BE2C (cell line): Measurements from ENCODE around the gene SPAG16.

Source experiments
- DNase-seq: peaks from one replicate; pipeline ENCODE4 v3.0.0-alpha.2; 2020
- H3K27me3 ChIP-seq: fragments of 250-450 bp; sonication (Bioruptor Pico); 2 replicates; pipeline ENCODE4 v1.5.1; 2020; ENCODE audit warnings: mild to moderate bottlenecking
- H3K36me3 ChIP-seq: fragments of 250-450 bp; sonication (Bioruptor Pico); 2 replicates; pipeline ENCODE4 v1.5.1; 2020; ENCODE audit warnings: mild to moderate bottlenecking
- H3K4me1 ChIP-seq: fragments of 250-450 bp; sonication (Bioruptor Pico); 2 replicates; pipeline ENCODE4 v1.5.1; 2020
- H3K4me3 ChIP-seq: 2 replicates; pipeline ENCODE4 v1.5.1; 2011; ENCODE audit warnings: low read depth, low read length
- H3K9me3 ChIP-seq: fragments of 250-450 bp; sonication (Bioruptor Pico); 2 replicates; pipeline ENCODE4 v1.5.1; 2020
- CTCF ChIP-seq: IDR thresholded peaks from 2 replicates; pipeline ENCODE4 v1.5.1; 2012; ENCODE audit warnings: mild to moderate bottlenecking, low read depth, low read length

The SPAG16 gene

GRCh38 chr2:213315168-213315876 lies 31.1 kb downstream of the SPAG16 start:
- Histone ChIP-seq H3K36me3 (peaks cover 3% of the 10 kb centered on the region), H3K4me1 (no peaks in the 10 kb centered on the region), H3K4me3 (no peak overlapping the region), H3K27me3 (no peaks in the 10 kb centered on the region), H3K9me3 (no peaks in the 10 kb centered on the region)
- no peak for DNase-seq
- TF ChIP-seq CTCF, result no peak

- no peak for TF ChIP-seq CTCF
- no peak for DNase-seq
- Histone ChIP-seq H3K27me3 (no peaks in the 10 kb centered on the region), H3K9me3 (no peaks in the 10 kb centered on the region), H3K4me1 (no peaks in the 10 kb centered on the region), H3K4me3 (no peak overlapping the region), H3K36me3 (peaks cover 3% of the 10 kb centered on the region)
These were observed 31.9 kb downstream of the SPAG16 start for GRCh38 chr2:213316001-213316735.

GRCh38 chr2:213317929-213318328 lies 33.7 kb downstream of the SPAG16 start:
- Histone ChIP-seq H3K4me1 (no peaks in the 10 kb centered on the region), H3K9me3 (no peaks in the 10 kb centered on the region), H3K4me3 (no peak overlapping the region), H3K27me3 (no peaks in the 10 kb centered on the region), H3K36me3 (peaks cover 3% of the 10 kb centered on the region)
- no peak for DNase-seq
- no peak for TF ChIP-seq CTCF

- Histone ChIP-seq H3K4me3 (no peak overlapping the region), H3K9me3 (no peaks in the 10 kb centered on the region), H3K36me3 (peaks cover 3% of the 10 kb centered on the region), H3K27me3 (no peaks in the 10 kb centered on the region), H3K4me1 (no peaks in the 10 kb centered on the region)
- no peak for TF ChIP-seq CTCF
- DNase-seq, result no peak
These were observed 36.3 kb downstream of the SPAG16 start for GRCh38 chr2:213320604-213321003.

- no peak for DNase-seq
- no peaks in the 10 kb centered on the region for H3K9me3 ChIP-seq
- H3K4me1 ChIP-seq, result no peaks in the 10 kb centered on the region
- H3K27me3 ChIP-seq, result no peaks in the 10 kb centered on the region
- H3K36me3 ChIP-seq, result no peaks in the 10 kb centered on the region
- no peak for TF ChIP-seq CTCF
- H3K4me3 ChIP-seq, result no peak overlapping the region
These were observed 52.0 kb downstream of the SPAG16 start for GRCh38 chr2:213336253-213336770.

- Histone ChIP-seq H3K9me3 (no peaks in the 10 kb centered on the region; the same call in 1 of the 2 replicates), H3K36me3 (no peaks in the 10 kb centered on the region), H3K27me3 (no peaks in the 10 kb centered on the region), H3K4me1 (no peaks in the 10 kb centered on the region), H3K4me3 (no peak overlapping the region)
- DNase-seq, result no peak
- no peak for TF ChIP-seq CTCF
These were observed 69.2 kb downstream of the SPAG16 start for GRCh38 chr2:213353419-213353818.
